ENCODE results near the gene CFAP73.

GRCh38 chr12:113186666-113187325, 37.3 kb downstream of the CFAP73 start:
- TF ChIP-seq CTCF (IDR thresholded peaks at IDR 0.05; ENCODE audit: insufficient read depth, low read length, poor library complexity, severe bottlenecking) (no peak), EZH2phosphoT487 (conservative IDR thresholded peaks at IDR 0.05; ENCODE audit: low read length) (no peak)

All from SU-DHL-6 (cell line).